Posterior cingulate gyrus (tissue), 11 donors: ENCODE measurements around the gene IPP.
"Not testable (repeated sequence)": the region's sequence is repeated elsewhere in the genome, so short reads cannot be mapped to it uniquely, and the experiment has no call there.

ENCODE experiments used
- DNase-seq, 10 donors: peaks; one replicate each; pipeline versions ENCODE4 v3.0.0 to v3.0.0-alpha.2; 2020 to 2021; ENCODE audit warnings: mixed read lengths in 3 of 10
- intact Hi-C: fragments of 100-400 bp; cut with DNase I; formaldehyde crosslinking; loops from one replicate; pipeline ENCODE4 v1.15.1; 2023

The IPP gene

GRCh38 chr1:45686288-45687013 is 64.0 kb downstream of the IPP start, which contains the start of gene GPBP1L1:
Gene GPBP1L1 (minus strand): TSS chr1:45686533. CDS start chr1:45659087, 27,446 bp downstream.
- intact Hi-C loops, result loop anchor here (1.0 to 5.0 kb wide), 3 partner anchors 64 to 116 kb away; partner anchors contain the start of genes IPP, MAST2 and NASP
- peak; percentile 96 to 100 (median 98) for DNase-seq

- intact Hi-C loops, result loop anchor here (1.0 to 5.0 kb wide), 3 partner anchors 65 to 116 kb away; partner anchors contain the start of genes IPP, MAST2 and NASP
- DNase-seq, result peak in 9 of 10 donors; percentile 17 to 88 (median 41)
Measured at GRCh38 chr1:45686015-45686287, 64.5 kb downstream of the IPP start.

GRCh38 chr1:45685308-45686014 is 65.0 kb downstream of the IPP start:
- intact Hi-C loops, result loop anchor here (1.0 to 5.0 kb wide), 3 partner anchors 65 to 117 kb away; partner anchors contain the start of genes IPP, MAST2 and NASP
- no peak for DNase-seq

GRCh38 chr1:45684402-45684801 is 66.1 kb downstream of the IPP start:
- DNase-seq, result no peak
- intact Hi-C loops, result no loop called here

- no peak for DNase-seq
- intact Hi-C loops, result no loop called here
Measured at GRCh38 chr1:45682942-45683341, 67.5 kb downstream of the IPP start.

GRCh38 chr1:45679123-45679522 is 71.3 kb downstream of the IPP start:
- intact Hi-C loops, result no loop called here
- no peak for DNase-seq

- intact Hi-C loops, result no loop called here
- no peak for DNase-seq
Measured at GRCh38 chr1:45678489-45678888, 72.0 kb downstream of the IPP start.

- no peak for DNase-seq
- intact Hi-C loops, result no loop called here
Measured at GRCh38 chr1:45677751-45678245, 72.7 kb downstream of the IPP start.

- intact Hi-C loops, DNase-seq: not testable (repeated sequence)
Measured at GRCh38 chr1:45676553-45676952, 73.9 kb downstream of the IPP start.

- no peak for DNase-seq
- intact Hi-C loops, result no loop called here
Measured at GRCh38 chr1:45674478-45674877, 76.0 kb downstream of the IPP start.

GRCh38 chr1:45673956-45674355 is 76.5 kb downstream of the IPP start:
- intact Hi-C loops, result no loop called here

GRCh38 chr1:45669859-45670655 is 80.4 kb downstream of the IPP start:
- intact Hi-C loops, result no loop called here
- DNase-seq, result no peak

More at GRCh38 chr1:45673956-45674355, 76.5 kb downstream of the IPP start:
- DNase-seq, result no peak

- no peak for DNase-seq
- intact Hi-C loops, result no loop called here
Measured at GRCh38 chr1:45669379-45669778, 81.1 kb downstream of the IPP start.

- DNase-seq, result no peak
- intact Hi-C loops, result no loop called here
Measured at GRCh38 chr1:45668526-45668925, 81.9 kb downstream of the IPP start.

GRCh38 chr1:45667321-45668111 is 82.9 kb downstream of the IPP start:
- intact Hi-C loops, result no loop called here

GRCh38 chr1:45666836-45667235 is 83.6 kb downstream of the IPP start:
- intact Hi-C loops, result no loop called here
- DNase-seq, result no peak

More at GRCh38 chr1:45667321-45668111, 82.9 kb downstream of the IPP start:
- no peak for DNase-seq

GRCh38 chr1:45660336-45660735 is 90.1 kb downstream of the IPP start:
- intact Hi-C loops, result no loop called here
- no peak for DNase-seq

- DNase-seq, result no peak
- intact Hi-C loops, result no loop called here
Measured at GRCh38 chr1:45659222-45659621, 91.2 kb downstream of the IPP start.

GRCh38 chr1:45658171-45658570 is 92.3 kb downstream of the IPP start:
- intact Hi-C loops, result no loop called here
- no peak for DNase-seq
